GM13977 (cell line): Measurements from ENCODE around the gene KLHL7.

Experiments
- DNase-seq: peaks from one replicate; pipeline ENCODE4 v3.0.0; 2012; ENCODE audit warnings: low spot score
- CTCF ChIP-seq: IDR thresholded peaks from 2 replicates; pipeline ENCODE4 v1.5.1; 2012; ENCODE audit warnings: mild to moderate bottlenecking, control low read depth; ENCODE audit not compliant: insufficient read depth; ENCODE audit errors: extremely low read depth, missing control alignments
- in situ Hi-C: fragments of 300-500 bp; cut with MboI; formaldehyde crosslinking; loops from one replicate; pipeline ENCODE4 v1.12.0; 2022; ENCODE audit warnings: low sequenced_read_pairs, low pct_unique_long_range_greater_than_20kb, mixed read lengths, inconsistent platforms; ENCODE audit not compliant: unreplicated experiment

Gene KLHL7

DNA sequence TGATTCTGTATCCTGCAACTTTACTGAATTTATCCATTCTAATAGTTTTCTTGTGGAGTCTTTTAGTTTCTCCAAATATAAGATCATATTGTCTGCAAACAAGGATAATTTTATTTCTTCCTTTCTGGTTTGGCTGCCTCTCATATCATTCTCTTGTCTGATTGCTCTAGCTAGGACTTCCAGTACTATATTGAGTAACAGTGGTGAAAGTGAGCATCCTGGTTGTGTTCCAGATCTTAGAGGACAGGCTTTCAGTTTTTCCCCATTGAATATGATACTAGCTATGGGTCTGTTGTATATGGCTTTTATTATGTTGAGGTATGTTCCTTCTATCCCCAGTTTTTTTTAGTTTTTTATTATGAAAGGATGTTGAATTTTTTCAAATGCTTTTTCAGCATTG, 28.2 kb downstream of the KLHL7 start:
- in situ Hi-C loops: no loop called here
- TF ChIP-seq CTCF: no peak
- DNase-seq: no peak

DNA sequence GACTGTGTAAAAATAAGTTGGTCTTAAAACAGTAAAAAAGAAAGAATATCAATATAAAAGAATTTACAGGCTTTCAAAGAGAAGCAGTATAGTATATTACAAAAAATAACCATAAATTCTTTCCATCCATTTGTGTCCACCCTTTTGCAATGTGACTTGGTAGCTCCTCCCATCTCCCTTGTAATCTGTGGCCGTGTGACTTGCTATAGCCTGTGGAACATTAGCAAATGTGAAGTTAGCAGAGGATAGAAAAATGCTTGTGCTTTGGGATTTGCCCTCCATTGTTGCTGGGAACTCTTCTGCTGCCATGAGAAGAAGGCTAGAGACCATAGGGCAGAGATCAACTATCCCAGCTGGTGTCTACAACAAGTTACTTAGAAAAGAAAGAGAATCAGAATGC, 30.2 kb downstream of the KLHL7 start:
- TF ChIP-seq CTCF: no peak
- no peak for DNase-seq
- in situ Hi-C loops: no loop called here

GRCh38 chr7:23136216-23136615, 30.6 kb downstream of the KLHL7 start:
- no peak for TF ChIP-seq CTCF
- no peak for DNase-seq
- in situ Hi-C loops: no loop called here

GRCh38 chr7:23157679-23158078, 52.1 kb downstream of the KLHL7 start:
- no peak for TF ChIP-seq CTCF
- DNase-seq: no peak
- in situ Hi-C loops: no loop called here

DNA sequence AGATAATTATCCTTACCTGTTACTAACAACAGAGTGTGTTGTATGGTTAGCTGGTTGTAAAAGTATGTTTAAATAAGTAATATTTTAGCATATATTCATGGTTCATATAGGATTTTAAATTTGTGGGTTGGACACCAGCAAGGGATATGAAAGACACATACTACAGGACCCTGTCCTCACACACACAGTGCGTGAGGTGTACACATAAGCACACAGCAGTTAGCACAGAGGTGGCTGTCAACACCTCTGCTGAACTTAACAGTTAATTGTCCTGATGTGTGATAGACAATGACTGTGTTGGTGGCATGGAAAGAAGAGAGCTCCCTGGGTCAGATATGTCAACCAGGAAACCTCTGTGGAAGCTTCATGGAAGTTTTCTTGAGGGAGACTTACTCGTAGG, 53.0 kb downstream of the KLHL7 start:
- in situ Hi-C loops: no loop called here
- TF ChIP-seq CTCF: no peak
- no peak for DNase-seq

DNA sequence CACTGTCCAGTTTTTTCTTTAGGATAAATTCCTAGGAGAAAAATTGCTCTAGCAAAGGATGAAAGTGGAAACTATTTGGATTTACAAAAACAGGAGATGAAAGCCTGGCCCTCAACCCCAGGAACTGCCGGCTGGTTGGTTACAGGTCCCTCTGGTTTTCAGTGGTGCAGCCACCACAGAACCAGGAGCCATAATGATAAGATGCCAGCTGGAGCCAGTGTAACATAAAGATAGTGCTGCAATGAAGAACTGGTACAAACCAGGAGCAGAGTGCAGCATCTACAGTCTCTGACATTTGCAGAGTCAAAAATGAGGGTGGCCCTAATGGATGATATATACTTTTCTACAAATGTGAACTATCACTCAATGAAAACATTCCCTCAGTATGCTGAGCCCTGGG, 55.9 kb downstream of the KLHL7 start:
- TF ChIP-seq CTCF: no peak
- DNase-seq: no peak
- in situ Hi-C loops: no loop called here

GRCh38 chr7:23164846-23165245, 59.3 kb downstream of the KLHL7 start:
- no peak for TF ChIP-seq CTCF
- DNase-seq: no peak
- in situ Hi-C loops: no loop called here
